MM.1S (cell line): ENCODE measurements around the gene ADAMTSL3.

Experiments used
- DNase-seq: peaks from one replicate; pipeline ENCODE4 v3.0.0-alpha.2; 2015
- H2AFZ ChIP-seq: fragments of 300-600 bp; sonication (generic); 2 replicates; pipeline ENCODE4 v1.6.0; 2016; ENCODE audit warnings: antibody characterized with exemption, low read length
- H3F3A ChIP-seq: fragments of 300-600 bp; sonication (generic); 2 replicates; pipeline ENCODE4 v1.6.1; 2016; ENCODE audit warnings: mild to moderate bottlenecking, antibody characterized with exemption, low read length, moderate library complexity, mixed read lengths; ENCODE audit not compliant: insufficient read depth
- H3K27ac ChIP-seq: fragments of 300-600 bp; sonication (generic); 2 replicates; pipeline ENCODE4 v1.5.1; 2016; ENCODE audit warnings: mild to moderate bottlenecking, low read length
- H3K27me3 ChIP-seq: fragments of 300-600 bp; sonication (generic); replicated peaks from 2 replicates; pipeline ENCODE4 v1.6.0; 2016; ENCODE audit warnings: low read length; ENCODE audit not compliant: insufficient read depth
- H3K36me3 ChIP-seq: fragments of 300-600 bp; sonication (generic); replicated peaks from 2 replicates; pipeline ENCODE4 v1.6.1; 2016; ENCODE audit warnings: mild to moderate bottlenecking, low read length, mixed read lengths; ENCODE audit not compliant: insufficient read depth
- H3K4me1 ChIP-seq: fragments of 300-600 bp; sonication (generic); 2 replicates; pipeline ENCODE4 v1.6.1; 2016; ENCODE audit warnings: low read length, mixed read lengths
- H3K4me2 ChIP-seq: fragments of 300-600 bp; sonication (generic); 2 replicates; pipeline ENCODE4 v1.6.0; 2016; ENCODE audit warnings: low read depth, low read length
- H3K4me3 ChIP-seq: fragments of 300-600 bp; sonication (generic); 2 replicates; pipeline ENCODE4 v1.5.1; 2016; ENCODE audit warnings: low read length, mixed read lengths
- H3K79me2 ChIP-seq: fragments of 300-600 bp; sonication (generic); 2 replicates; pipeline ENCODE4 v1.6.1; 2016; ENCODE audit warnings: mixed run types, low read length, mixed read lengths
- H3K9ac ChIP-seq: fragments of 300-600 bp; sonication (generic); 2 replicates; pipeline ENCODE4 v1.6.1; 2016; ENCODE audit warnings: low read length, mixed read lengths
- H3K9me2 ChIP-seq: fragments of 300-600 bp; sonication (generic); replicated peaks from 2 replicates; pipeline ENCODE4 v1.6.1; 2016; ENCODE audit warnings: mild to moderate bottlenecking, low read length, mixed read lengths; ENCODE audit not compliant: insufficient read depth
- H3K9me3 ChIP-seq: fragments of 300-600 bp; sonication (generic); replicated peaks from 2 replicates; pipeline ENCODE4 v1.6.1; 2016; ENCODE audit warnings: mild to moderate bottlenecking, low read length, mixed read lengths; ENCODE audit not compliant: insufficient read depth
- H4K20me1 ChIP-seq: fragments of 300-600 bp; sonication (generic); 2 replicates; pipeline ENCODE4 v1.6.1; 2016; ENCODE audit warnings: mild to moderate bottlenecking, low read length, moderate library complexity, mixed read lengths; ENCODE audit not compliant: insufficient read depth
- EZH2 ChIP-seq: fragments of 300-600 bp; sonication (generic); optimal IDR thresholded peaks from 2 replicates; pipeline ENCODE3; 2017; ENCODE audit warnings: low read depth, mild to moderate bottlenecking, antibody characterized with exemption, low read length, mixed read lengths
- EZH2phosphoT487 ChIP-seq: fragments of 300-600 bp; sonication (generic); IDR thresholded peaks from 2 replicates; pipeline ENCODE4 v1.6.1; 2018; ENCODE audit warnings: antibody characterized with exemption, low read length
- TF ChIP-seq, protein P1 (sequence below): fragments of 300-600 bp; sonication (generic); IDR thresholded peaks from 2 replicates; pipeline ENCODE4 v1.5.1; 2016; ENCODE audit warnings: antibody characterized with exemption, low read length, mixed read lengths

The ADAMTSL3 gene

DNA sequence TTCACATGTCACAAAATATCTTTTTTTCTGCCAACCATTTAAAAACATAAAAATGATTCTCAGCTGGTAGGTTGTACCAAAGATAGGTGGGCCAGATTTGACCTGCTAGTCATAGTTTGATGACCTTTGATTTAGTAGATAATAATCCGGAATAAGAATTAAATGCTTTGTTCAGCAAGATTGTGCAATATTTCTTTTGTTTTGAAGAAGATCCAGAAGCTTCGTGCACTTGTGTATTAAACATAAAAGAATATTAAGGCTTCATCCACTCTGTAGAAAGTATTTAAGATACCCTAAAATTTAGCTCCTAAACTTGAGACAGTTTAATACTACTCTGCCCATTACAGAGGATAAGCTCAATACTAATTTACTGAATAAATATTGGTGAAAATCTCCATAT, 258.4 kb downstream of the ADAMTSL3 start:
- H4K20me1 ChIP-seq: no peaks in the 10 kb centered on the region
- TF ChIP-seq, protein P1, sequence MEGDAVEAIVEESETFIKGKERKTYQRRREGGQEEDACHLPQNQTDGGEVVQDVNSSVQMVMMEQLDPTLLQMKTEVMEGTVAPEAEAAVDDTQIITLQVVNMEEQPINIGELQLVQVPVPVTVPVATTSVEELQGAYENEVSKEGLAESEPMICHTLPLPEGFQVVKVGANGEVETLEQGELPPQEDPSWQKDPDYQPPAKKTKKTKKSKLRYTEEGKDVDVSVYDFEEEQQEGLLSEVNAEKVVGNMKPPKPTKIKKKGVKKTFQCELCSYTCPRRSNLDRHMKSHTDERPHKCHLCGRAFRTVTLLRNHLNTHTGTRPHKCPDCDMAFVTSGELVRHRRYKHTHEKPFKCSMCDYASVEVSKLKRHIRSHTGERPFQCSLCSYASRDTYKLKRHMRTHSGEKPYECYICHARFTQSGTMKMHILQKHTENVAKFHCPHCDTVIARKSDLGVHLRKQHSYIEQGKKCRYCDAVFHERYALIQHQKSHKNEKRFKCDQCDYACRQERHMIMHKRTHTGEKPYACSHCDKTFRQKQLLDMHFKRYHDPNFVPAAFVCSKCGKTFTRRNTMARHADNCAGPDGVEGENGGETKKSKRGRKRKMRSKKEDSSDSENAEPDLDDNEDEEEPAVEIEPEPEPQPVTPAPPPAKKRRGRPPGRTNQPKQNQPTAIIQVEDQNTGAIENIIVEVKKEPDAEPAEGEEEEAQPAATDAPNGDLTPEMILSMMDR: no peak
- no peak for TF ChIP-seq EZH2phosphoT487
- no peak for TF ChIP-seq EZH2

DNA sequence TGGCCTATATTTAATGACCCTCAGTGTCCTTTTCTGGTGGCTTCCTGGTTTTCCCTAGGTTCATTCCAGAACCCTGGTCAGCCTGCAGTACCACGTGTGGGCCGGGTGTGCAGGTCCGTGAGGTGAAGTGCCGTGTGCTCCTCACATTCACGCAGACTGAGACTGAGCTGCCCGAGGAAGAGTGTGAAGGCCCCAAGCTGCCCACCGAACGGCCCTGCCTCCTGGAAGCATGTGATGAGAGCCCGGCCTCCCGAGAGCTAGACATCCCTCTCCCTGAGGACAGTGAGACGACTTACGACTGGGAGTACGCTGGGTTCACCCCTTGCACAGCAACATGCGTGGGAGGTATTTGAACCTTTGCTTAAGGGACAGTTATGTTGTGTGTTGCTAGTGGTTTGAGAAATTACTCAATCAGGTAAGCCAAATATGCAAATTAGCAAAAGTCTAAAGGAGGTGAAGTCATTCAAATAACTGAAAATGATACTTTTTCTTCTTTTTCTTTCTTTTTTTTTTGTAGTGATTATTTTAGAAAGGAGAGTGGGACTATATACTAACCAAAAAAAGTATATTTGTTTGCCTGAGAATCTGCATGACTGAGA, 259.2 kb downstream of the ADAMTSL3 start:
- H3K36me3 ChIP-seq: no peaks in the 10 kb centered on the region
- no peak overlapping the region for H3K9ac ChIP-seq
- H2AFZ ChIP-seq: no peak overlapping the region
- no peaks in the 10 kb centered on the region for H4K20me1 ChIP-seq
- no peak overlapping the region for H3K27ac ChIP-seq
- no peaks in the 10 kb centered on the region for H3K27me3 ChIP-seq
- H3K4me2 ChIP-seq: no peak overlapping the region
- H3K9me2 ChIP-seq: no peaks in the 10 kb centered on the region
- H3K79me2 ChIP-seq: no peaks in the 10 kb centered on the region
- no peaks in the 10 kb centered on the region for H3K4me1 ChIP-seq
- no peak for DNase-seq
- H3K9me3 ChIP-seq: no peaks in the 10 kb centered on the region
- TF ChIP-seq EZH2: no peak
- TF ChIP-seq EZH2phosphoT487: no peak
- TF ChIP-seq, protein P1: no peak
- H3F3A ChIP-seq: no peaks in the 10 kb centered on the region
- H3K4me3 ChIP-seq: no peak overlapping the region

More for the DNA sequence above, 258.4 kb downstream of the ADAMTSL3 start:
- Histone ChIP-seq H3K79me2 (no peaks in the 10 kb centered on the region), H3K4me3 (no peak overlapping the region), H3K9me2 (no peaks in the 10 kb centered on the region), H3F3A (no peaks in the 10 kb centered on the region), H3K9ac (no peak overlapping the region), H3K27ac (no peak overlapping the region), H2AFZ (no peak overlapping the region), H3K27me3 (no peaks in the 10 kb centered on the region), H3K4me2 (no peak overlapping the region), H3K9me3 (no peaks in the 10 kb centered on the region), H3K36me3 (no peaks in the 10 kb centered on the region), H3K4me1 (no peaks in the 10 kb centered on the region)
- no peak for DNase-seq

DNA sequence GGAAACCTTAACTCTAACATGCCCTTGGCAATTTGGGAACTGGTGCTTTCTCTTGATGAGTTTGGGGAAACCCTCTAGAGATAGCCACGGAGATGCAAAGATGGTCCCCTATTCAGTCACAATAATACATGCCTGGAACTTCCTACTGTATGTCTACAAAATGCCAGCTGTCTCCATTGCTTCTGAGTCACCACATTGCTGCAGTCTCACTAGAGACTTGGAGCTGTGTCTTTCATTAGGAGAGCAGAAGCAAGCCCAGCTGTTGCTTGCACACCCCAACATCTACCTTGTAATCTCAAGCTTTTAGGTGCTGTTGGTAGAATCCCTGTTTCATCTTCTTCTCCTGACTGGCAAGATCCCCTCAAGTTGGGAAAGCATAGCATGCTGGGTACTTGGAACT, 261.0 kb downstream of the ADAMTSL3 start:
- no peaks in the 10 kb centered on the region for H3K36me3 ChIP-seq
- no peak overlapping the region for H2AFZ ChIP-seq
- DNase-seq: no peak
- H3K79me2 ChIP-seq: no peaks in the 10 kb centered on the region
- no peaks in the 10 kb centered on the region for H3K4me1 ChIP-seq
- no peaks in the 10 kb centered on the region for H4K20me1 ChIP-seq
- no peak overlapping the region for H3K27ac ChIP-seq
- H3F3A ChIP-seq: no peaks in the 10 kb centered on the region
- H3K4me2 ChIP-seq: no peak overlapping the region
- no peak overlapping the region for H3K9ac ChIP-seq
- H3K27me3 ChIP-seq: no peaks in the 10 kb centered on the region
- H3K4me3 ChIP-seq: no peak overlapping the region
- H3K9me2 ChIP-seq: no peaks in the 10 kb centered on the region
- H3K9me3 ChIP-seq: no peaks in the 10 kb centered on the region
- TF ChIP-seq, protein P1: no peak
- TF ChIP-seq EZH2 (no peak), EZH2phosphoT487 (no peak)
